GM18907 (cell line): Measurements from ENCODE around the gene TFE3.

Experiments used
- ATAC-seq: cut with Tn5 transposase; IDR thresholded peaks from one replicate; pipeline ENCODE4 v1.9.1; 2021; ENCODE audit warnings: mild to moderate bottlenecking, moderate library complexity; ENCODE audit not compliant: unreplicated experiment

Gene TFE3, protein sequence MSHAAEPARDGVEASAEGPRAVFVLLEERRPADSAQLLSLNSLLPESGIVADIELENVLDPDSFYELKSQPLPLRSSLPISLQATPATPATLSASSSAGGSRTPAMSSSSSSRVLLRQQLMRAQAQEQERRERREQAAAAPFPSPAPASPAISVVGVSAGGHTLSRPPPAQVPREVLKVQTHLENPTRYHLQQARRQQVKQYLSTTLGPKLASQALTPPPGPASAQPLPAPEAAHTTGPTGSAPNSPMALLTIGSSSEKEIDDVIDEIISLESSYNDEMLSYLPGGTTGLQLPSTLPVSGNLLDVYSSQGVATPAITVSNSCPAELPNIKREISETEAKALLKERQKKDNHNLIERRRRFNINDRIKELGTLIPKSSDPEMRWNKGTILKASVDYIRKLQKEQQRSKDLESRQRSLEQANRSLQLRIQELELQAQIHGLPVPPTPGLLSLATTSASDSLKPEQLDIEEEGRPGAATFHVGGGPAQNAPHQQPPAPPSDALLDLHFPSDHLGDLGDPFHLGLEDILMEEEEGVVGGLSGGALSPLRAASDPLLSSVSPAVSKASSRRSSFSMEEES

GRCh38 chrX:49043220-49043986, at the start of gene TFE3:
Gene TFE3 (minus strand): TSS chrX:49043357. CDS start chrX:49043226, 131 bp downstream.
- ATAC-seq, result peak; percentile 90

DNA sequence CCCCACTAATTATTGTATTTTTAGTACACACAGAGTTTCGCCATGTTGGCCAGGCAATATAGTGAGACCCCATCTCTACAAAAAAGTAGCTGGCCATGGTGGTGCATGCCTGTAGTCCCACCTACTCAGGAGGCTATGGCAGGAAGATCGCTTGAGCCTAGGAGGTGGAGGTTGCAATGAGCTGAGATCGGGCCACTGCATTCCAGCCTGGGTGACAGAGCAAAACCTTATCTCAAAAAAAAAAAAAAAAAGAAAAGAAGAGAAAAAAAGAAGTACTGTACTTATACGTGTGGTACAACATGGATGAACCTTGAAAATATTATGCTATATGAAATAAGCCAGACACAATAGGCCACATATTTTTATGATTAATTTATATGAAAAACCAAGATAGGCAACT, 46.4 kb upstream of the TFE3 start:
- no peak for ATAC-seq

- no peak for ATAC-seq
Observed at GRCh38 chrX:49082271-49082871, 39.2 kb upstream of the TFE3 start.

DNA sequence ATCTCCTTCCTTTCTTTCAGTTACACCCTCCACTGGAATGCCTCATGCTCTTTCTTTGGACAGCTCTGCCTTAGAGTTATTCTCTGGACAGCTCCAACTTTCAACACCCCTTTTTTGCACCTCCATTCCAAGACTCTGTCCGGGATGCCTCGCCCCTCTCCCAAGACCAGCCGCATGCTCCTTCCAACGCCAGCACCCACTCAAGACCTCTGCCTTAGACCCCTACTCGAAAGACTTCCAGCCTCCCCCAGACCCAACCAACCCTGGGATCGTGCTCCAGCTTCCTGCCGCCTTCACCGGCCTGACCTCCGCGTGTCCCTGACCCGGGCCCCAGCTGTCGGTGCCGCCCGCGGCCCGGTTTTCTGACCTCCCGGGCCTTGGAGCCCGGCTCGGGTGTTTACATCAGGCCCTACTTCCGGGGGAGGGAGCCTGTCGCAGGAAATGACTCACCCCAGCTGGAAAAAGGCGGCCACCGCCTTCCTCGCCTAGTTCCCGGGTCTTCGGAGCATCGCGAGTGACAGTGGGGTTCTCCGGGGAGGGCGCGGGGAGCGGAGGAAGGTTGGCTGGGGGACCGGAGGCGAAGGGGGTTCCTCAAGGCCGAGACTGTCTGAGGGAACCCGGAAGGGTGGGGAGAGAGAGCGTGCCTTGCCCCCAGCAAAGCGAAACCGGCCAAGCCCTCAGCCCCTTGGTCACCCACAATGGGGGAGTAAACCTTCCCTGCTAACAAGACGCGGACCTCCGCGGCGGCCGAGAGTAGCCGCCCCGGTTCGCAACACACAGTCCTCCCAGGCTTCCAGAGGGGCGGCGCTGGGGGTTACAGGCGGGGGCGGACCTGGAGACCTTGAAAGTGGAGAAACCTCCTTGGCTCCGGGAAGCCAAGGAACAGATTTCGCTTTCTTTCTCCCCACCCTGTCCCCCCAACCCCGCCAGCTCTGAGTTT, 36.6 kb upstream of the TFE3 start, which contains the start of gene WDR45:
TSS of gene WDR45 (minus strand) at position 399 of the 940 bp plus-strand sequence. CDS start 1,792 bp downstream, outside the sequence.
- ATAC-seq, result peak; percentile 67

GRCh38 chrX:49077941-49078340, 34.8 kb upstream of the TFE3 start:
- no peak for ATAC-seq

DNA sequence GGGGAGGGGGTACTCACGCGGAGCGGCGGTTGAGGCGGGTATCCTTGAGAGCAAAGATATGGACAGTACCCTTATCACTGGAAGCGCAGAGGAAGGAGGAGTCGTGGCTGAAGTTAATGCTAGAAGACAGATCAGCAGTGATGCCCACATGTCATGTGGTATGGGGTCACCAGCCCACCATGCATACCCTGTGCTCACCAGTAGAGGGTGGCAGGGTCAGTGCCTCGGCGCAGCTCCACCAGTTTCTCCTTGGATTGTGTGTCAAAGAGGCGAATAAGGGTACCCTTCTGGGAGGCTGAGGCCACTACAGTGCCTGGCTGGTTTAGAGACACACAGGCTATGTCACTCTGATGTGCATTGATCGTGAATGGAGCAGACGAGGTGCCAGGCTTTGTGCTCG, 32.2 kb upstream of the TFE3 start:
- ATAC-seq, result no peak

GRCh38 chrX:49073601-49074575, 30.7 kb upstream of the TFE3 start, which contains the start of gene PRAF2:
Gene PRAF2 (minus strand): TSS chrX:49074002. CDS start chrX:49073987, 15 bp downstream.
- peak; percentile 86 for ATAC-seq

DNA sequence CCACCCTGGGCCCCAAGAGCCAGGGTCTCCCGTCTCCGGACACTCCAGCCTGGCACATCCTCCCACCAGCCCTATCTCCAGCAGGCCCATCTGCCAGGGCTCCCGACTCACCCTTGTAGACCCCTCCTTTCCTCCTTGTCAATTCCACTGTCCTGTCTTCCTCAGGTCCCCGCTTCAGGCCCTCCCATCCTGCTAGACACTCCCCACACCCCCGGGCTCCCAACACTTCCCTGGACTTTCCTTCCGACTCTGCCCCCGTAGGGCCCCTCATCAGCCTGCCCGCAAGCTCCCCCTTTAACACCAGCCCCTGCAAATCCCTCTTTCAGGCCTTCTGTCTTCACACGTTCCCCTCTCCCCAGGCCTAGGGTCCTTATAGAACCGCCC, 29.5 kb upstream of the TFE3 start:
- no peak for ATAC-seq

DNA sequence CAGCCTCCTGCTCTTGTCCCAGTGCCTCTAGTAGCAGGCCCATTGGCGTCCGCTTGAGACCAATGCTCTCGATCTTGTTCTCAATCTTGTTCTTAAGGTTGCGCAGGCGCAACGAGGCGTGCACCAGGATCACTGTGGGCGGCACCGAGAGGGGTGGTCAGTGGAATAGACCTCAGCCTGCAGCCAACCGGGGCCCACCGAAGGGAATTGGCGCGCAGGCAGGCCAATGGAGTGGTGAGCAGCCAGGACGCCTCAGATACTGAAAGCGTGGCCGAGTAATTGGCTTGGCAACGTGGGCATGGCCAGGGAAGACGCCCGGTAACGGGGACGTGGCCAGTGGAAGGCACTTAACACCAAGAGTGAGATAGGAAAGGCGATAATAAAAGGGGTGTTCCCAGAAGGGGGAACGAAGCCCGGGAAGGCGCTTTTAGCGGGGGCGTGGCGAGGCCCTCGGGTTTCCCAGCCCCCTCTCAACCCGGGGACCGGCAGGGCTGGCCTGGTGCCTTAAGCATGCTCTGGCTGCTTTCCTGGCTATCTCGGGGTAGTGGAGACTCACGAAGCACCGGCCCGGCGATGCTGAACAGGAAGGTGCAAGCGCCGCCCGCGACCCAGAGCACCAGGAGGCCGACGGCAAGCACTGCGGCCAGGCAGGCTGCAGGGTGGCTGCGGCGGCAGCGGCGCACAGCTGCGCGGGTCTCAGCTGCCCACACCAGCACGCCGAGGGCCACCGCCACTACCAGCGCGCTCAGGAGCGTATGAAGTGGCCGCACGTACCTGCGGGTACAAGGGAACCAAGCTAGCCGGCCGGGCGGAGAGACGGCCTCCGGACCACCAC, 28.9 kb upstream of the TFE3 start:
- ATAC-seq, result no peak

DNA sequence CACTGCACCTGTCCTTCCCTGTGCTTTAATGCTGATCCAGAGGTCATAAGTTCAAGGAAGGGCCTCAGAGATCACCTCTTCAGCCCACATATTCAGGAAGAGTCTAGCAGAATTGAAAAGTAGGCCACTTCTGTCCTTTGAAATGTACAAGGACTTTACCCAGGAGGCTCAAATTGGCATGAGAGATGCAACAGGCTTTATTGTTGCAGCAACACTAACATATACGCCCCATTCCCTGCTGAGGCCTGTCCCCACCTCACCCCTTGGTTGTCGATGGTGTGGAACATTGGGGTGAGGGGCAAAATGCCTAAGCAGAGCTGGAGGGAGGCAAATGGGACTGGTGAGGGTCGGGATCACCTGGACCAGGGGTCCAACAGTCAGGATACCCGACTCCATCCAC, 27.8 kb upstream of the TFE3 start:
- no peak for ATAC-seq

DNA sequence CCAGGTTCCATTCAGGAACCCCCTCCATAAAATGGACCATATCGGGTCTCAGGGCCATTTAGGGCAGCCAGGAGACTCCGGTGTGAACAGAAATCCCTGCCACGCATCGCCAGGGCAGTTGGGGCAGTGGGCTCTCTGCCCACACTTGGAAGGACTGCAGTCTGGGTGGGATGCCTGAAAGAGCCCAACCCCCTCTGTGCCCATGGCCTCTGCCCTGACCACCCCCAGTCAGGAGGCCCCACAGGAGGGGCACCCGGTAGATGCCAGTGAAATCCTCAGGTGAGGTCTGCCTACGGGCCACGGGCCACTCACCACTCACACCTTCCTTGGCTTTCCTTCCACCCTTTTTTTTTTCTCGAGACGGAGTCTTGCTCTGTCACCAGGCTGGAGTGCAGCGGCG, 25.9 kb upstream of the TFE3 start:
- ATAC-seq, result no peak

- ATAC-seq, result no peak
Observed at GRCh38 chrX:49067285-49068120, 24.3 kb upstream of the TFE3 start.

DNA sequence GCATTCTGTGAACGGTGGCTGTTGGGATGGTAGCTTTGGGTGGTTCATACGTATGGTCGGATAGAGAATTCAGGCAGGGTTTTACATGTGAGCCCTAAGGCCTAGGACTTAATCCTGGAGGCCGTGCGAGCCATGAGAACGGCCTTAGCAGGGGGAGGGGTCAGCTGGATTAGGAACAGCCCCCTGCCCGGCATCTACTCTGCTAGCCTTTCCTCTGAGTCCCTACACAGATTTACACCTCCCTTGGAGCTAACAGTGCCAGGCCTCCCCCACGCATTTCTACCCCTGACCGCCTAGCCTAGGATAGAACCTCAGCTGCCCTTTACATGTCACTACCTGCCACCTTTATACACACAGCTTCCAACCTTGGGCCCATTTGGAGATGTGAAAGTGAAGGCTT, 23.5 kb upstream of the TFE3 start:
- no peak for ATAC-seq

DNA sequence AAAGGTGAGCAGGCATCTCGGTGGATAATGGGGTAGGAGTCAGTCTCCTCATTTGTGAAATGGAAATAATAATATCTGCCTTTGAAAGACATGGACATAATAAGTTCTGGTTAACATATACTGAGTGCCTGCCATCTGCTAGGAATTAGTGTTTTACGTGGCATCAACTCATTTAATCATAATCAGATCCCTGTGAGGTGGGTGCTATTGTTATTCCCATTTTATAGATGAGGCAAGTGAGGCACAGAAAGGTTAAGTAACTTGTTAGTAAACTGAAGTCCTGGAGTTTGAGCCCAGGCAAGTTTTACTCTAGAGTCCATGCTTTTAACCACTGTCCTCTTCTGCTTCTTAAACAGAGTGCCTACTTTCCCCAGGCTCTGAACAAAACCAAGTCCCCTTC, 23.1 kb upstream of the TFE3 start:
- ATAC-seq, result no peak

DNA sequence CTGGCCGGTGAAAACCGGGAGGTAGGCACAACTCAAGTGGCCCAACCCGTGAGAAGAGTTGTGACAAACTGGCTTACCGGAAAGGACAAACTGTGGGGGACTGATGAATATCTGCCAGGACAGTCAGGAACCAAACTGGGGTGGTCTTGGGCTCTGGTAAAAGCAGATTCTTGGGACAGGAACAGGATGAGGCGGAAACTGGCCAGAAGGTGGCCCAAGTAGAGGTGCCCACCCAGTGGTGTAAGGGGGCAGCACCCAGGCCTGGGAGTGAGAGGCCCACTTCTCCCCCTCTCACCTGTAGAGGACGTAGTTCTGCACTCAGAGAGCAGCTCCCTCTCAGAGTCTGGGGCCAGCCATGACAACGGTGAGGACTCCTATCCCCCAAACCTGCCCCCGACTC, 21.6 kb upstream of the TFE3 start:
- ATAC-seq, result no peak

- no peak for ATAC-seq
Observed at GRCh38 chrX:49064303-49064702, 21.1 kb upstream of the TFE3 start.

DNA sequence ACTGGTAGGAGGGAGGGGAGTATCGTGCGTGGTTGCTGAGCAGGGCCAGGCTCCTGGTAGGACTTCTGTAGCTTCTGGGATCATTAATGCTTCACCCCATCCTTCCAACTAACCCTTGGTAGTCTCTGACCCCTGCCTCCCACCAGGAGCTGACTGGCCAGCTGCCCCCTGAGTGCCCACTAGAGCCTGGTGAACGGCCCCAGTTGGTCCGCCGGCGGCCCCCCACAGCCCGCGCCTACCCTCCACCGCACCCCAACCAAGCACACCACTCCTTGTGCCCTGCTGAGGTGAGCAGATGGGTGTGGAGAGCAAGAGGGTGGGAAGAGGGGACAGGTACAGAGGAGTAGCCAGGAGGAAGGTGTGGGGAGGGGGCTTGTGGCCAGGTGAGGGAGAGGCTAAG, 20.6 kb upstream of the TFE3 start:
- no peak for ATAC-seq
